ENCODE results near the gene RHEB.

- no peak for TF ChIP-seq RFX5 (IDR thresholded peaks at IDR 0.05; ENCODE audit: low read length)
- TF ChIP-seq USF1 (IDR thresholded peaks at IDR 0.05; ENCODE audit: borderline replicate concordance, low read depth), result no peak
- no peak for TF ChIP-seq RAD21 (IDR thresholded peaks at IDR 0.05; ENCODE audit: low read length)
- TF ChIP-seq GABPA (IDR thresholded peaks at IDR 0.05; ENCODE audit: low read depth), result no peak
- no peak for TF ChIP-seq CTCF (IDR thresholded peaks at IDR 0.05)
- TF ChIP-seq POLR2AphosphoS5 (IDR thresholded peaks at IDR 0.05; ENCODE audit: low read depth, low read length), result no peak
- TF ChIP-seq SMC3 (IDR thresholded peaks at IDR 0.05; ENCODE audit: low read depth, low read length), result no peak
- no peak for TF ChIP-seq CHD2 (IDR thresholded peaks at IDR 0.05; ENCODE audit: low read length, partially characterized antibody)
- TF ChIP-seq YY1 (IDR thresholded peaks at IDR 0.05; ENCODE audit: low read depth), result no peak
- TF ChIP-seq FOXJ3 (CRISPR knock-in tag; IDR thresholded peaks at IDR 0.05), result no peak
- TF ChIP-seq TAF1 (IDR thresholded peaks at IDR 0.05; ENCODE audit: borderline replicate concordance, low read depth, low read length), result no peak
- TF ChIP-seq PBX3 (IDR thresholded peaks at IDR 0.05), result no peak
- TF ChIP-seq EZH2phosphoT487 (IDR thresholded peaks at IDR 0.05; ENCODE audit: borderline replicate concordance, low read depth), result no peak
These were observed 32.5 kb downstream of the RHEB start for GRCh38 chr7:151487228-151487627.
